Measurements from ENCODE around the gene FKBP5.

FKBP5 gene

DNA sequence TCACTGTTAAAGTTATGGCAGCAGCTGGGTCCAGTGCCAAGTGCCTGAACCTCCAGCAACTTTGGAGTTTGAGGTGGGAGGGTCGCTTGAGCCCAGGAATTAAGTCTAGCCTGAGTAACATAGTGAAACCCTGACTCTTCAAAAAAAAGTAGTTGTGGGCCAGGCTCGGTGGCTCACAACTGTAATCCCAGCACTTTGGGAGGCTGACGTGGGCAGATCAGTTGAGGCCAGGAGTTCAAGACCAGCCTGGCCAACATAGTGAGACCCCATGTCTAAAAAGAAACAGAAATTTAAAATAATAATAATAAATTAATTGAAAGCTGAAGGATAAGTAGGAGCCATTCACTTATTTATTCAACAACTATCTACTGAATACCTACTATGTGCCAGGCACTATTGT is 33.8 kb downstream of the FKBP5 start:
- no peak for DNase-seq

DNA sequence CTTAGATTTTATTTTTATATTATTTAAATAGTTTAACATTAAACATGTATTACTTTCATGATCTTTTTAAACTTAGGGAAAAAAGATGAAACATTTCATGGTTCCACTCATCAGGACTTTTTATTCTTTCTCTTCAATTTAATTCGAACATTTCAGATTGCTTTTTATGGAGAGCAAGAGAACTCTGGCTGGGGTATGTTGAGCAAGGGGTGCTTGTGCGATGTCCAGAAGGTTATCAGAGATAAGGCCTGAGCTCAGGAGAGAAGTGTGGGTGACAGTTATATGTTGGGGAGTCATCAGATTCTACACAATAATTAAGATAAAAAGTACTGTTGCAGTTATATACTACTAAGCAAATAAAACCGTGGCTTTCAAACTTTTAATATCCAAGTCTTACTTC is 37.5 kb downstream of the FKBP5 start:
- DNase-seq: no peak

DNA sequence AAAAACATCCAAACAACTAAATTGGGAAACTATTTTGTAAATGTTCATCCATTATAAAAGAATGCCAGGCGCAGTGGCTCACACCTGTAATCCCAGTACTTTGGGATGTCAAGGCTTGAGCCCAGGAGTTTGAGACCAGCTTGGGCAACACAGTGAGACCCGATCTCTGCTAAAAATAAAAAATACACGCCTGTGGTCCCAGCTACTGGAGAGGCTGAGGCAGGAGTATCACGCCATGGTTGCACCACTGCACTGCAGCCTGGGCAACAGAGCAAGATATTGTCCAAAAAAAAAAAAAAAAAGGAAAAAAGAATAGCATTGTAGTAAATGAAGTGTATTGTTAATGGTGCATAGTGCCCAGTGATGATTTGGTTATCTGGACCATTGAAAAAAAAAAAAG is 38.7 kb downstream of the FKBP5 start:
- no peak for DNase-seq

DNA sequence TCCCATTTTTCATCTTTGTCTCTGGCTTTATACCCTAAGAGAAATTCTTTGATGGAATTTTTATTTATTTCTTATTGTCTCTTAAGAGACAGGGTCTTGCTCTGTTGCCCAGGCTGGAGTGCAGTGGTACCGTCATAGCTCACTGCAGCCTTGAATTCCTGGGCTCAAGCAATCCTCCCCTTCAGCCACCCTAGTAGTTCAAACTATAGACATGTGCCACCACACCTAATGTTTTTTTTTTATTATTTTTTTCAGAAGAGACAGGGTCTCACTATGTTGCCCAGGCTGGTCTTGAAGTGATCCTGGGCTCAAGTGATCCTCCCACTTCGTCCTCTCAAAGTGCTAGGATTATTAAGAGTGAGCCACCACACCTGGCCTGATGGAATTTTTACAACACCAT is 40.5 kb downstream of the FKBP5 start:
- DNase-seq: no peak

DNA sequence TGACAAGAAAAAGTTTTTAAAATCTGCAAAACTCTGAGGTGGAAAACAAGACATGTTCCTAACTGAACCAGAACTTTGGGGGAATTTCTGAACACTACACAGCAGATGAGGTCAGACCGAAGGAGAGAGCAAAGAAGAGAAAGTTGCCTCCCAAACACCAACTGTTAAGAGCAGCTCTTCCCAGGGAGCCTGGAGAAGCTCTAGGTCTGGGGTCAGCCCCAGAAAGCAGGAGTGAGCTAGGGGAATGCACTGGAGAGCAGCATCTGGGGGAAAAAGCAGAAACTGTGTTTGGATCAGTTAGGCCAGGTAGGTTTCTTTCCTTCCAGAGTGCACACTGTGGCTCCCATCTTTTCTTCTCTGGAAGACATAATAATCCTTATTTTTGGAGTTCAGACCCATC is 41.3 kb downstream of the FKBP5 start:
- no peak for DNase-seq

DNA sequence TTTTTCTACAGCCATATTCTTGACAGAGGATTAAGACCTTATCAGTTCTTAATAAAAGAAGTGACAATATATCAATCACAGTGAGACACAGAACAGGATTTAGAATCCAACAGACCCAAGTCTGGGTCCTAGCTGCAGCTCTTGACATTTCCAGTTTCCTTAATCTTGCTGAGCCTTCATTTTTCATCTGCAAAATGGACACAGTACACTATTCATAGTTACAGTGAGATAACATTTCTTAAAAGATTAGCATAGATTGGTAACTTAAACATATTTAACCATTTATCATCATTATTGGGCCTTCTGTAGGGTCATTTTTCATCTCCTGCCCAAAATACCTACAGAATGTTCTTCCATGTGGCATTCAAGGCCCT is 45.6 kb downstream of the FKBP5 start:
- no peak for DNase-seq

DNA sequence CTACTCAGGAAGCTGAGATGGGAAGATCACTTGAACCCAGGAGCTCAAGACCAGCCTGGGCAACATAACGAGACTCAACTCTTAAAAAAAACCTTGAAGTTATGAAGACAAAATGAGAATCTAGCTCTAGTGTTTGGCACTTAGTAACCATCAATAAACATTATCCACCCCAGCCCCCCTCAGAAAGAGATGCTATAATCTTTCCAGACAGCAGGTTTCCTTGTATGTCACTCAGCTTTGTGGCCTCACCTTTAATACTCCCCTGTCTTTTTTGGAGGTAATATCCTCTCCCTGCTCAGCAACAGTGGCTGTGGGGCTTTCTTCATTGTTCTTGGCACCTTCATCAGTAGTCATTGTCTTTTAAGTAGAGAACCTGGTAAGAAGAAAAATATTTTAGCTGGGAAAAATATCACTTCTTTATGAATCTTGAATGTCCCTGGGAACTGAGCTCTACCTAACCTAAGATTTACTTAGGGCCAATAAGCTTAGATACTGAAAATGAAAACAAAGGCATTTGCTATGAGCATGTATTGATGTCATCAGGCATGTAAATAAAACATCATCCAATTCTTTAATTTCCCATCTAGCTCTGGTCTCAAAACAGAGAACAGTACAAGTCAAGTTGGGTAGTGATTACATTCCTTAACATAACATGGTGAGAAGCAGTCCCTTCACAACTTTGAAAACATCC is 46.1 kb downstream of the FKBP5 start:
- DNase-seq: no peak

DNA sequence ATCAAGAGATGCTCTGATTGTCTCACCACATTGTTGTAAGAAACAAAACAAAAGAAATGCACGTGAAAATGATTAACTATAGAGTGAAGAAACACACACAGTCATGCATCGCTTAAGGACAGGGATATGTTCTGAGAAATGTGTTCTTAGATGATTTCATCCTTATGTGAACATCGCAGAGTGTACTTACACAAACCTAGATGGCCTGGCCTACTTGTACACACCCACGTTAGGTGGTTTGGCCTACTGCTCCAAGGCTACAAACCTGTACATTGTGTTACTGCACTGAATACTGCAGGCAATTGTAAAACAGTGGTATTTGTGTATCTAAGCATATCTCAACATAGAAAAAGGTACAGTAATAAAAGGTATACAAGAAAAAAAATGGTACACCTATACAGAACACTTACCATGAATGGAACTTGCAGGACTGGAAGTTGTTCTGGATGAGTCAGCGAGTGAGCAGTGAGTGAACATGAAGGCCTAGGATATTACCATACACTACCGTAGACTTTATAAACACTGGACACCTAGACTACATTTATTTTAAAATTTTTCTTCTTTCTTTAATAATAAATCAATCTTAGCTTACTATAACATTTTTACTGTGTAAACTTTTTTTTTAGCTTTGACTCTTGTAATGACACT is 48.6 kb downstream of the FKBP5 start:
- no peak for DNase-seq

DNA sequence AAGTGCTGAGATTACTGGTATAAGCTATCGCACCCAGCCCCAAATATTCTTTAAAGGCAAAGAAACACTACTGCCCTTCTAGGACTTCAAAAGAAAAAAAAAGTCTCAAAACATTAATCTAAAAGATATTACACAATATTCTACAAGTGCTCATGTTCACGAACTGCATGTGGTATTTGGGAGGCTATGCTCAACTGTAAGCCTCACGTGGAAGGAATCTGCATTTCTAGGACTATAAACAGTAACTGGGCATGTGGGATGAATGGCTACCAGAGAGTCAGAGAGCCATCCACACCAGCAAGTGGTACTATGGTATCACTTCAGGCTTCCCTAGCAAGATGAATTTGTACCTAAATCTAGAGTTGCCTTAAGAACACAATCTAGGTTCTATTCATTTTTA is 50.0 kb downstream of the FKBP5 start:
- DNase-seq: no peak

DNA sequence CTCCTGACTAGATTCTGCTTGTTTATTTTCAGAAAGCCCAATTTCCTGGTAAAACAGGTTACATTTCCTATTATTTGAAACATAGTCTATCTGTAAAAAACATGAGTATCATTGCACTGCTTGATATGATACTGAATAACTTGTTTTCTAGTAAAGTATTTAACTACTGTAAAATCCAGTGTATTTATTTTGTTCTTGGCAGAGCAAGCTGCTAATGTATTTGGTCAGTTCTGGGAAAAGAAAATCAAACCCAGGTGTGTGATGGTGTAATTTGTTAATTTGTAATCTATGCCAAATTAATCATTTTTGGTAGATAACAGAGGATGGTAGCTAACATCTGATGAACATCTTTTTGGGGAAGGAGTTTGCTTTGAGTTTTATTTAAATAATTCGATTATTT is 50.8 kb downstream of the FKBP5 start:
- no peak for DNase-seq

DNA sequence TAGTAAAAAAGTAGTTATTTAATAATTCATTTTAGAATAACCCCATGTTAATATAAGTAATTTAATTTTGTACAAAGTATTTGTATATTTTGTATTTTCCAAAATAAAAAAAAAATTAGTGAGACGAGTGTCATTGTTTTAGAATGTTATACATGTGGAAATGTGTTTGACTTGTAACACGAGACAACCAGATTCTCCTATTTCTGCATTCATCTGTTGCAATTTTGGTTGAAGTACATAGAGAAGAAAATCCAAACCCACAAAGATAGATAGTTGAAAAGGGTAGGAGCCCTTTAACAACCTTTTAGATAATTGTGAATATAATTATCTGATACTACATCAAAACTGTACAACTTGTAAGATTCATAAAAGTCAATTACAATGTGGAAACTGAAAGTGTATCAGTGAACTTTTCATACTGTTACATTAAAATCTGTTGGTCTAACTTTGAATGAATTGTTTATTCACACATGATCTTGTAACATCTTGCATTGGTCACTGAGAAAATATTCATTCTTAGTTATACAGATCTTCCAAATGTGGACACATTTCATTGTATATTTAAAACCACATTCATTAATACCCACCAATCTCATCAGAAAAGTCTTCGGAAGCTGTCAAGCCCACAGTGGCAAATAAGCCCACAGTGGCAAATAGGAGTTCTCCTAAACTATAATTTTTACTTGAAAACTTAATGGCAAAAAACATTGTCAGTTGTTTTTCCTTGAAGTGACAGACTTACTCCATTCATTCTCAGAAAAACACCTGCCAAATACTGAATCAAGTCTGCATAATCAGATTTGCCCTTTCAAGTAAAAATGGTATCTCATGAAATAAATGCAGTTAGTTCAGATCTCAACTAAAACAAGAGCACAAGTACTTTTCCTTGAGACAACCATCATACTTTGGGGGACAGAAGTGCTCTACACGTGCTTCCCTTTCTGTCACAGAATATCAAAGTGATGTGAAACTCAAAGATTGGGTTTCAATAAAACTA is 52.8 kb downstream of the FKBP5 start:
- DNase-seq: no peak

DNA sequence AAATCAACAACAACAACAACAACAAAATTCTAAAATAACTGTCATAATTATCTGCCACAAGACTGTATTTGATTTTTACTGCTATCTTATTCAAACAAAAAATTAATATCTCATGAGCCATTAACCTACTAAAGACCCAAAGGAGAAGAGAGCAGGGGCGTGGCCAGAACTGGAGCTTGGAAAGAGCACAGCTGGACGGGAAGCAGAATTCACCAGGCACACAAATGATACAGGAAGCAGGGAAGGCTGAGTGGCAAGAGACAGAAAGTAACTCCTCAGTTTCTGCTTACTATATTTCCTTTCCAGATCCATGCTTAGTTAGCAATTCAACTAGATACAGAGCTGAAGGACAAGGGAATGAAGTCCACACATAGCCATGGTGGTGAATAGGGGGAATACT is 54.4 kb downstream of the FKBP5 start:
- no peak for DNase-seq

DNA sequence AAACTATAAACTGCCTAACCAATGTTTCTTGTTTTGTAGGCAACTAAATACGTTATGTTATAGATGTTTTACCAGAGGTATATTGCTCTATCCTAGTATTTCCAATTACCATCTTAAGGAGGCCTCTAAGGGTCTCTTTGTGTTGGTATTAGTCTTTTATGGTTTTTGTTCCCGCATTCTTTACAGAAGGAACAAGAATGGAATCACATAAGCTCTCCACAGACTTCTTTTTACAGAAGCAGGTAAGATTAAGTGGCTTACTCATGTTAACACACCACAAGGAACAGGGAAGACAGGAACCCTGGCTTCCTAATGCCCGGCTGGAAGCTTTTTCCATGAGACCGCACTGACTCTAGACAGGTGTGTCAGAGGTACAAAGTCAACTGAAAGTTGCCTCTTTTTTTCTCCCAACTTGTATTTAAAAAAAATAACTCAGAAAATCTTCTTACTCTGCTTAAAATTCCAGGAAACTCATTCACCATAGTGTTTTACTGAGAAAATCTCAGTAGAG is 55.1 kb downstream of the FKBP5 start:
- no peak for DNase-seq

DNA sequence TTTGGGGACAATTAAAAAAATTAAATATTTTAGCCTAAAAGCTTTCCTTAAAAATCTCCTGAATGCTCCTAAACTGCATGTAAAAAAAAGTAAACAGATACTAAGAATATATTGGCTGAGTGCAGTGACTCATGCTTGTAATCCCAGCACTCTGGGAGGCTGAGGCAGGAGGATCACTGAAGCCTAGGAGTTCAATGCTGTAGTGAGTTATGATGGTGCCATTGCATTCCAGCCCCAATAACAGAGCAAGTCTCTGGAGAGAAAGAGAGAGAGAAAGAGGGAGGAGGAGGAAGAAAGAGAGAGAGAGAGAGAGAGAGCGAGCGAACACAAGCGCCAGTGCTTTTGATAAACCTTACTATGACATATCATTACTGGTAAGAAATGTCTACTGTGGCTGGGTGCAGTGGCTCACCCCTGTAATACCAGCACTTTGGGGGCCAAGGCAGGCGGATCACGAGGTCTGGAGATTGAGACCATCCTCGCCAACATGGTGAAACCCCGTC is 58.8 kb downstream of the FKBP5 start:
- DNase-seq: no peak

DNA sequence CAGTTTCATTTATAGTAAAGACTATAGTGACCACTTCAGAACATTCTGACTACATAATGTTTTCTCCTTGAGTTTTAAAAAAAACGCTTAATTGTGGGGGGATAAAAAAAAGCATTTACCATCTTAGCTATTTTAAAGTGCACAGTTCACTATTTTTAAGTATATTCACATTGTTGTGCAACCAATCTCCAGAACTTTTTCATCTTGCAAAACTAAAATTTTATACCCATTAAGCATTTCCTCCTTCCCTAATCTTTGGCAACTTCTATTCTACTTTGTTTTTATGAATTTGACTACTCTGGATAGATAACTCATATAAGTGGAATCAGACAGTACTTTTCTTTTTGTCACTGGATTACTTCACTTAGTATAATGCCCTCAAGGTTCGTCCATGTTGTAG is 62.3 kb downstream of the FKBP5 start:
- DNase-seq: no peak

DNA sequence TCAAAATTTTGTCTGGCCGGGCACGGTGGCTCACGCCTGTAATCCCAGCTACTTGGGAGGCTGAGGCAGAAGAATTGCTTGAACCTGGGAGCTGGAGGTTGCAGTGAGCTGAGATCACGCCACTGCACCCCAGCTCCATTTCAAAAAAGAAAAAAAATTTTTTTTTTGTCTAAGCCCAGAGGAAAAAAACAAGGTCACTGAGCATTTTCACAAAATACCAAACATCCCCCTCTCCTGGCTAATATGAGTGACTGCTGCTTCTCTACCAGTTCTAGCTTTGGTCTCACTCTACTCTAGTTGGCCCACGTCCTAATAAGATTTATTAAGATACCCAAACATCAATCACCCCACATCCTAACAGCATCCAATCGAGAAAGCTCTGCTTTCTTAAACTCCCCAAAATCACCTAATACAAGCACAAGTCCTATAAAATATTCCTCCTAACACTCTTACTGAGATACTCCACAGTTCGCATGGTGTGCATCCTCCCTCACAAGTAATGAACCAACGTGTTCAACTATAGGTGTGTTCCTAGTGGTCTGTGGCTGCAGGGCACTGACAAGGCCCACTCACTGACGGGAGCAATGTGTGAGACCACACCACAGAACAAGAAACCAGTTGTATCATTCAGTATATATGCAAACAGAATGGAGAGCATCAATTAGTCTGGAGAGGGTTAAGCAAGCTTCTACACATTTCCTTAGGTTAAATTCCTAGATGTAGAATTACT is 64.2 kb downstream of the FKBP5 start:
- no peak for DNase-seq

DNA sequence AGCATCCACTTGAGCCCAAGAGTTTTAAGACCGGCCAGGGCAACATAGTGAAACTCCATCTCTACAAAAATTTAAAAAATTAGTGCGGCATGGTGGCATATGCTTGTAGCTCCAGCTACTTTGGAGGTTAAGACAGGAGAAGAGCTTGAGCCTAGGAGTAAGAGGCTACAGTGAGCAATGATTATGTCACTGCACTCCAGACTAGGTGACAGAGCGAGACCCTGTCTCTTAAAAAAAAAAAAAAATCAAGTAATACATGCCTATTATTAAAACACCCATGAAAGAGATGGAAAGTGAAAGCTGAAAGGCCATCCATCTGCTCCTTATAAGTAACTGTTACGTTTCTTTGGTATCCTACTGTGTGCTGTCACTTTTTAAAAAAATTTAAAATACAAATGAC is 66.4 kb downstream of the FKBP5 start:
- no peak for DNase-seq

DNA sequence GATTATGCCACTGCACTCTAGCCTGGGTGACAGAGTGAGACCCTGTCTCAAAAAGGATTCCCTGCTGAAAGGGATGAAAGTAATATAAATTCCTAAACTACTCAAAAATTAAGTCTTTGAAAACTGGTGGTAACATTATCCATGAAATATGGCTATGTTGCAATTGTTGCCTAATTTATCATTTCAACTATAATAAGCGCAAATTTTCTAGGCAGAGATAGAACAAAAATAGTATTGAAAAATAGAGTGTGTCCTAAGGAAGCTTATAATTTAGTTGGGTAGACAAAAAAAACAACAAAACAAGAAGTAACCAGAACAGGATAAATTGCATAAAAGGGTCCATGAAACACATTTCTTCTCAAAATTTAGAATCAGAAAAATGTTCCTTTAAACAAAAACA is 68.0 kb downstream of the FKBP5 start:
- no peak for DNase-seq

DNA sequence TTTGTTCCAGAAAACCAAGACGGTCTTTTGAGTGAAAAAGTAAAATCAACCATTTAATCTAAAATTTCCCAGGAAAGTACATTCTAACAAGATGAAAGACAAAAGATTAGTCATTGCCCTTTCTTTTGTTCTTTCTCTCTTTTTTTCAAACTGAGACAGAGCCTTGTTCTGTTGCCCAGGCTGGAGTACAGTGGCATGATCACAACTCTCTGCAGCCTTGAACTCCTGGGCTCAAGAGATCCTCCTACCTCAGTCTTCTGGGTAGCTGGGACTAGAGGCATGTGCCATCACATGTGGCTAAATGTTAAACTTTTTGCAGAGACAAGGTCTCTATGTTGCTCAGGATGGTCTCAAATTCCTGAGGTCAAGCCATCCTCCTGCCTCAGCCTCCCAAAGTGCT is 75.0 kb downstream of the FKBP5 start:
- no peak for DNase-seq

DNA sequence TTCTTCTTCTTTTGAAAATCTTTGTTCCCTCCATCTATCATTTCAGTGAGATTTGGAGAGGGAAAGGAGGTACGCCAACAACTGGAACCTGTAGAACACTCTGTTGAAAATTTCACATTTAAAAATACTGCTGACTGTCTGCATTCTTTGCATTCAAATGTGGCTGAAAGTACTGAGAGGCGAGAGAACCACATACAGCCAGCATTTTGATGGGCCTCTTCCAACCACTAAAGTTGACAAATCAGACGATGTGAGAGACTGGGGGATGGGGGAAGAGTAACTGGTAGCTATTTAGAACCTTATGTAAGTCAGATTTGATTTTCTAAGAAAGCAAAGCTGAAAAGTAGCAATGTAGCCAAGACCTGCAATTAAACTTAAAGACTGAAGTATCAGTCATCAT is 77.5 kb downstream of the FKBP5 start:
- DNase-seq: no peak

DNA sequence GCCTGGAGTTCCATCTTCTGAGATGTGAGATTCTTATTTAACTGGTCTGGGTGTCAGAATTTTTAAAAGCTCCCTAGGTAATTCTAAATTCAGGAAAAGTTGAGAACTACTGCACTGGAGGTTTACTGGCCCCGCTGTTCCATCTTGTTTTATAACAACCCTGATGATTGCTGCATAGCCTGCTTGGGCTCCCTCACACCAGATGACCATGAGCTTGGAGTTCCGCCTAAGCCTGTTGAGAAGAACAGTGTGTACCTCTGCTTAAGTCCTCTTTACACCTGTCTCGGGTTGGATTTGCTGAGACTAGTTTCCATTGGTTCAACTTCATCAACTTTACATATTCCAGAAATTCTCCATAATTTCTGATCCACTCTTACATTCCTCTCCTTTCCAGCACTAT is 77.9 kb downstream of the FKBP5 start:
- DNase-seq: no peak

DNA sequence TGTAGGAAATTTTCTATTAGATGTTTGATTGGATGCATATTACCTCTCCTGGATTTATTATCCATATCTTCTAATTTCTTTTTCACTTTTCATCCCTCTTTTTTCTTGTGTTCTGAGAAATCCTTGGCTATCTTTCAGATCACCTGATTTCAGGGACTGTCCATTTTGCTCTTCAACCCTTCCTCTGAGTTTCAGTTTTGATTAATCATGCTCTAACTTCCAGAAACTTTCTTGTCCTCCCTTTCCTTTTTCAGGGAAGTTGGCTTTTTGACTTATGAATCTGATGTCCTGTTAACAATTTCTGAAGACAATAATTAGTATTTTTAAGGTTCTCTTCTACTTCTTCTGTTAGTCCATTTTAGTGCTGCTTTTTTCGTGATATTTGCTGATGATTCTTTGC is 79.1 kb downstream of the FKBP5 start:
- no peak for DNase-seq
